Muscle layer of duodenum (tissue), 2 donors: ENCODE measurements around the gene FAM83D.

Source experiments
- H3K27ac ChIP-seq: one replicate; pipeline ENCODE4 v1.7.0; 2013; ENCODE audit warnings: mild to moderate bottlenecking, low read length
- H3K27me3 ChIP-seq: one replicate; pipeline ENCODE4 v1.7.0; 2013; ENCODE audit warnings: low read depth, mild to moderate bottlenecking, control low read depth, low read length
- H3K36me3 ChIP-seq, 2 donors: one replicate each; pipeline ENCODE4 v1.7.0; 2013; ENCODE audit warnings: low read length in 2 of 2, control low read depth in 1 of 2, mild to moderate bottlenecking in 1 of 2; ENCODE audit not compliant: insufficient read depth in 2 of 2, control insufficient read depth in 1 of 2
- H3K4me1 ChIP-seq, 2 donors: one replicate each; pipeline ENCODE4 v1.7.0; 2013; ENCODE audit warnings: low read length in 2 of 2, mild to moderate bottlenecking in 2 of 2, control low read depth in 1 of 2, moderate library complexity in 1 of 2; ENCODE audit not compliant: insufficient read depth in 2 of 2, control insufficient read depth in 1 of 2
- H3K4me3 ChIP-seq, 2 donors: one replicate each; pipeline ENCODE4 v1.7.0; 2013; ENCODE audit warnings: low read length in 2 of 2, low read depth in 1 of 2, mild to moderate bottlenecking in 1 of 2
- H3K9me3 ChIP-seq, 2 donors: one replicate each; pipeline ENCODE4 v1.7.0; 2013; ENCODE audit warnings: low read length in 2 of 2, control low read depth in 1 of 2, mild to moderate bottlenecking in 1 of 2; ENCODE audit not compliant: control insufficient read depth in 1 of 2
- donor health status: healthy.

The FAM83D gene, protein sequence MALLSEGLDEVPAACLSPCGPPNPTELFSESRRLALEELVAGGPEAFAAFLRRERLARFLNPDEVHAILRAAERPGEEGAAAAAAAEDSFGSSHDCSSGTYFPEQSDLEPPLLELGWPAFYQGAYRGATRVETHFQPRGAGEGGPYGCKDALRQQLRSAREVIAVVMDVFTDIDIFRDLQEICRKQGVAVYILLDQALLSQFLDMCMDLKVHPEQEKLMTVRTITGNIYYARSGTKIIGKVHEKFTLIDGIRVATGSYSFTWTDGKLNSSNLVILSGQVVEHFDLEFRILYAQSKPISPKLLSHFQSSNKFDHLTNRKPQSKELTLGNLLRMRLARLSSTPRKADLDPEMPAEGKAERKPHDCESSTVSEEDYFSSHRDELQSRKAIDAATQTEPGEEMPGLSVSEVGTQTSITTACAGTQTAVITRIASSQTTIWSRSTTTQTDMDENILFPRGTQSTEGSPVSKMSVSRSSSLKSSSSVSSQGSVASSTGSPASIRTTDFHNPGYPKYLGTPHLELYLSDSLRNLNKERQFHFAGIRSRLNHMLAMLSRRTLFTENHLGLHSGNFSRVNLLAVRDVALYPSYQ

DNA sequence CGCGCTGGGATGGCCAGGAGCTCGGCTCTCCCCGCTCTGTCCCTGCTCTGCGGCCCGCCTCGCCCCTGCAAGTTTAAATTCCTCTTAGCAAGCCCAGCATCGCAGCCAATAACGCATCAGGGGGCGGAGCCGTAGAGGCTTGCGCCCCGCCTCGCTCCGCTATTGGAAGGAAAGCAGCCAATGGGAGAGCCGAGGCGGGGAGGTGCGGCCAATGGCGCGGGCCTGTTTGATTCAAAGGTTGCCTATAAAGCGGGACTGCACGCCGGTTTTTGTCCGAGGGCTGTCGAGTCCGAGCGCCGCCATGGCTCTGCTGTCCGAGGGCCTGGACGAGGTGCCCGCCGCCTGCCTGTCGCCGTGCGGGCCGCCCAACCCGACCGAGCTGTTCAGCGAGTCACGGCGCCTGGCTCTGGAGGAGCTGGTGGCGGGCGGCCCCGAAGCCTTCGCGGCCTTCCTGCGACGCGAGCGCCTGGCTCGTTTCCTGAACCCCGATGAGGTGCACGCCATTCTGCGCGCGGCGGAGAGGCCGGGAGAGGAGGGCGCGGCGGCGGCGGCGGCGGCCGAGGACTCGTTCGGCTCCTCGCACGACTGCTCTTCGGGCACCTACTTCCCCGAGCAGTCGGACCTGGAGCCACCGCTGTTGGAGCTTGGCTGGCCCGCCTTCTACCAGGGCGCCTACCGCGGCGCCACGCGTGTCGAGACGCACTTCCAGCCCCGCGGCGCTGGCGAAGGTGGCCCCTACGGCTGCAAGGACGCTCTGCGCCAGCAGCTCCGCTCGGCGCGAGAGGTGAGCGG lies at the start of gene FAM83D:
Gene FAM83D, plus strand, starts transcription at position 276 of the 792 bp plus-strand sequence. Its CDS starts 26 bp downstream, at position 302.
- Histone ChIP-seq H3K4me1 (peaks cover 0 to 9% of the 10 kb centered on the region in 2 donors), H3K27me3 (no peaks in the 10 kb centered on the region), H3K9me3 (no peaks in the 10 kb centered on the region), H3K4me3 (peak within 1 kb of the TSS; percentile 71 to 94), H3K27ac (peak within 1 kb of the TSS; percentile 83), H3K36me3 (no peaks in the 10 kb centered on the region)

DNA sequence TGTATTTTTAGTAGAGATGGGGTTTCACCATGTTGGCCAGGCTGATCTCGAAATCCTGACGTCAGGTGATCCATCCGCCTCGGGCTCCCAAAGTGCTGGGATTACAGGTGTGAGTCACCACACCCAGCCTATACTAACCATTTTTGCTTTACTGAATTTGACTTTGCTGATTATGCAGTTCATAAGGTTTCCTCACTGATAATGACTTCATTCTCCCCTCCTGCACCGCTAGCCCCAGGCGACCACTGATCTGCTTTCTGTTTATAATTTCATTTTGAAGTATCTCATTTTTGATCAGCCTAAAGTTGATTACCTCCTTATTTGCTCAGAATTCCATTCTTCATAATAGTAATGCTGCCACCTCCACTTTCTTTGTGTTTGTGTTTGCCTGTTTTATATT lies 48.7 kb upstream of the FAM83D start:
- Histone ChIP-seq H3K27me3 (no peaks in the 10 kb centered on the region), H3K4me3 (no peak overlapping the region), H3K27ac (no peak overlapping the region), H3K4me1 (peaks cover 0 to 7% of the 10 kb centered on the region in 2 donors), H3K36me3 (no peaks in the 10 kb centered on the region), H3K9me3 (no peaks in the 10 kb centered on the region)

DNA sequence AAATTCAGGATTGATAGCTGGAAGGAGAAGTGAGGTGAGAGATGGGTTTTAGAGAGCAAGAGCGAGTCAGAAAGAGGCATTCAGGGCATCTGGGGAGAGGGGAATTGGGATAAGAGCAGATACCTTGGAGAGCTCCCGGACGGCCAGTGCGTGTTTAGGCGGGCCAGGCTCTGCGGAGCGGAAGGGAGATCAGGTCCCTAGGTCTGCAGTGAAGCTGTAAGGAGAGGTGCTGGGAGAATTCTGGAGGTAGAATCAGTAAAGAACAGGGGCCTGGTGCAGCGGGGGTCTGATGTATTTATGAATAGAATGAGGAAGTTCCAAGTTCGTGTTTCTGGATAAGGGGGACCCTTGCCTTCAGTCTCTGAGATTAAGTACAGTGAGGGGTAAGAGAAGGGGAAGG lies 47.4 kb upstream of the FAM83D start:
- H3K36me3 ChIP-seq, result no peaks in the 10 kb centered on the region
- peaks cover 0 to 7% of the 10 kb centered on the region in 2 donors for H3K4me1 ChIP-seq
- no peaks in the 10 kb centered on the region for H3K9me3 ChIP-seq
- no peak overlapping the region for H3K27ac ChIP-seq
- H3K4me3 ChIP-seq, result no peak overlapping the region
- no peaks in the 10 kb centered on the region for H3K27me3 ChIP-seq

DNA sequence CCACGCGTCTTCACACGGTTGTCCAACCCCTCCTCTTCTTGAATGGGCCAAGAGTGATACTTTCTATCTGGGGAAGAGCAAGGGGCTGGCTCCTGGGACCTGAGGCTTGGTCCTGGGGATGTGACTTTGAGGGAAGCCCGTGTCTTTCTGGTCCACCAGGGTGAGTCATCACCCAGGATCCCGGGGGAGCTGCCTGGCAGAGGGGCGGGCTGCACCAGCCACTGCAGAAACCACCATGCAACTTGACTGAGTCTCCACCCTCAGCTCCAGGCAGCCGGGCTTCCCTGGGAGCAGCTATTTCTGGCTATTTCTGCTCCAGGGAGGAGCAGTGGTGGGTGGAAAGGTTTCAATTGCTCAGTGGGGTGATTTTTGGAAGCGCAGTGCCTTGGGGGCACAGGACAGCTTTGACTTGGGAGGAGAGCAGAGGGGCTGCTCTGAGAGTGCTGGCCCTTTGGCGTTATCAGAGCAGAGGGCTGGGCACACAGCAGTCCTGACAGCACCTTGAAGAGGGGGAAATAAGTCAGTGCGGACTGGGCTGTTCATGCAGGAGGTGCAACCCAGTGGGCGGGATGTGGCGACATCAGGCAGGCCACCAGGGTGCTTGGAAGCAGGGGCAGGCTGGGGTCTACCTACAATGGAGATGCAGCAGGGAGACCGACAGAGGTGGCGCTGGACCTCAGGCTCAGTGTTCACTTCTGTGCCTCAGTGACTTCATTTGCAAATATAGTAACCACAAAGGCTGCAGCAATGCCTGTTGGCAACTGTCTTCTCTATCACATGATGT lies 45.1 kb upstream of the FAM83D start:
- H3K27me3 ChIP-seq, result no peaks in the 10 kb centered on the region
- H3K9me3 ChIP-seq, result no peaks in the 10 kb centered on the region
- no peak overlapping the region for H3K27ac ChIP-seq
- no peak overlapping the region for H3K4me3 ChIP-seq
- no peaks in the 10 kb centered on the region for H3K4me1 ChIP-seq
- H3K36me3 ChIP-seq, result no peaks in the 10 kb centered on the region

DNA sequence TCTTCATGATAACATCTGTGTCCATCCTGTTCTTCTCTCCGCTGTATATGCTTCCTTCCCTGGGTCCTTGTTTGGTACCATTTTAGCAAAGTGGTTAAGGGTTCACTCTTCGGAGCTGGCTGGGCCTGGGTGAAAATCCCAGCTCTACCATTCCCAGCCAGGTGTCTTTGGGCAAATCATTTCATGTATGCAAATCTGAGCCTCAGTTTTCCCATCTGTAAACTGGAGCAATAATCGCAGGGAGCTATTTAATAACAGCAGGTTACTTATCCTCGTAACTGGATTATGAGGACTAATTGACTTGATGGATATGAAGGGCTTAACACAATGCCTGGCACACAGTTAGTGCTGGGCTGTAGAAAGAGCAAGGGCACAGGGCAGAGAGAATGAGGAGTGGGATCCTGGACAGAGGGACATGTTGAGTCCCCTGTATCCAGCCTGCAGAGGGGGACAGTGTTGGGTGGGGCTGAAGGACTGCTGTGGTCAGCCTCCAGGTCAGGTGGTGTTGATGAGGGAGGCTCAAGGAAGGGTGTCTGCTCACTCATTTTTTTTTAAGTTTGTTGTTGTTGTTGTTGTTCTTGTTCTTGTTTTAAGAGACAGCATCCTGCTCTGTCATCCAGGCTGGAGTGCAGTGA lies 44.3 kb upstream of the FAM83D start:
- Histone ChIP-seq H3K27me3 (no peaks in the 10 kb centered on the region), H3K4me1 (no peaks in the 10 kb centered on the region), H3K4me3 (no peak overlapping the region), H3K27ac (no peak overlapping the region), H3K9me3 (no peaks in the 10 kb centered on the region), H3K36me3 (no peaks in the 10 kb centered on the region)

DNA sequence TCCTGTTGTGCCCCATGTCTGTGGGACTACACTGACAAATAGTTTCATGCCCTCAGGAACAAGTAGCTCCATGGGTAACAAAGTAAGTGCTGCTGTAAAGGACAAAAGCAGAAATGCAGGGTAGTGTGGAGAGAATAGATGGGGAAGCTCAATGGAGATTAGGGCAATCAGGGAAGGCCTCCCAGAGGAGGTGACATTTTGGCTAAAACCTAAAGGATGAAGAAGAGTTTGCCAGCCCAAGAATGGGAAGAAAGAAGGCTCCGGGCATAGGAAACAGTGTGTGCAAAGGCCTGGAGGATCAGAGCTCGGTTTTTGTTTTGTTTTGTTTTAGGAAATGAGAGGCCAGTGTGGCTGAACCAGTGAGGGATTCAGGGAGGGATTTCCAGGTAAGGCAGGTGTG lies 43.6 kb upstream of the FAM83D start:
- H3K27ac ChIP-seq, result no peak overlapping the region
- no peaks in the 10 kb centered on the region for H3K4me1 ChIP-seq
- no peaks in the 10 kb centered on the region for H3K36me3 ChIP-seq
- no peaks in the 10 kb centered on the region for H3K27me3 ChIP-seq
- no peak overlapping the region for H3K4me3 ChIP-seq
- no peaks in the 10 kb centered on the region for H3K9me3 ChIP-seq

DNA sequence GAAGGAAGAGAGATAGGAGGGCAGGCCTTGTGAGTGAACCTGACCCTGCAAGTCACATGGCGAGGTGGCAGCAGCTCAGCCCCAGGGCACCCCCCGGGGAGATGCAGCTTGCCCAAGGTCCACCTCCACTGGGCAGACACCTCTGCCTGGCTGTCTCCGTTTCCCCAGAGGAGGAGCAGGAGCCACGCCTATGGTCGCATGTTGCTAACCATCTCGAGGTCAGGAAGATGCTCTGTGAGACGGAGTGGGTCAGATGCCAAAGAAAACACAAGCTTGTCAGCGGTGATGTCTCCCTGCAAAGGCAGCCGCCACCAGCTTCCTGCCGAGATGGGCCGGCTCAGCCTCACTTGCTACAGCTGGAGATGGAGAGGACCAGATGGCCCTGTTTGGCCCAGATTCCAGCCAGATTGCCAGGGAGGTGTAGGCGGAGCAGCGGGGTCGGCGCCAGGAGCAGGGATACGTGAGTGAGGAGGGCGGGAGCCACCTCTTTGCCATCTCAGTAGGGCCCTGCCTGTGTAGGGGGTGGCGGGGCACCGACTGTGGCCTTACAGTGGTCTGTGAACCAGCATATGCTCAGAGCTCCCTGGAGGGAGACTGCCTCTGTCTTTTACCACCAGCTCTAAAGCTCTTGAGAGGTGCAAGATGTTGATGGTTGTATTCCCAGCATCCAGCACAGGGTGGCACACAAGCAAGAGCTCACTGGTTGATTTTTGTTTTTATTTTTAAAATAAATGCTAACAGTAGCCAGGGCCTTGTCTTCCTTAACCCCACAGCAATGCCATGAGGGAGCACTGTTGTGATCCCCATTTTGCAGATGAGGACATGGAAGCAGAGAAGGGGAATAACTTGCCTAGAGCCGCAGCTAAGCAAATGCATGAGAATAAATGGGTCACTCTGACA lies 42.9 kb upstream of the FAM83D start:
- H3K4me1 ChIP-seq, result no peaks in the 10 kb centered on the region
- H3K4me3 ChIP-seq, result no peak overlapping the region
- H3K36me3 ChIP-seq, result no peaks in the 10 kb centered on the region
- H3K27ac ChIP-seq, result no peak overlapping the region
- H3K27me3 ChIP-seq, result no peaks in the 10 kb centered on the region
- no peaks in the 10 kb centered on the region for H3K9me3 ChIP-seq

DNA sequence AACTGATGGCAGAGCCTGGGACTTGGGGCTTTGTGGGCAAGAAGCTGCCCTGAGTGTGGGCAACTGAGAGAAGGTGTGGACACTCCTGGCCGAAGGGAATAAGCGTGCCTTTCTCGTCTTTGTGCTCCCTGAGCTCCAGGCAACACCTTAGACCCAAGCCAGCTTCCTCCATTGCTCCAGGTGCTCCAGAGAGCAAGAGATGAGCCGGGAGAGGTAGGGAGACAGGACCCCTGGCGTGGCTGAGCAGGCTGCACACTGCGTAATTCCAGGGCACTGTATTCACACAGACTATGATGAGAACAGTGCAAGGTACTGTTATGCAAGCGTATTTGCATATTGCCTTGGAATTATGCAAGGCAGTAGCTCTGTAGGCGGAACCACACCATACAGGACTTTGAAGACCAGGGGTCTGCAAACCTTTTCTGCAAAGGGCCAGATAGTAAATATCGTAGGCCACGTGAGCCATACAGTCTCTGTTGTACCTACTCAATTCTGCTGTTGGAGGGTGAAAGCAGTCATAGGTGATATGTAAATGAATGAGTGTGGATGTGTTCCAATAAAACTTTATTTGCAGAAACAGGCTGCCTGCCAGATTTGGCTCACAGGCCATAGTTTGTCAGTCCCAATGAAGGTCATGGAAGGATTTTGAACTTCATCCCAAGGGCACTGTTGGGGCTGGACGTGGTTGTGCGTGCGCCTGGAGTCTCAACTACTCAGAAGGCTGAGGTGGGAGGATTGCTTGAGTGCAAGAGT lies 42.1 kb upstream of the FAM83D start:
- H3K36me3 ChIP-seq, result no peaks in the 10 kb centered on the region
- no peak overlapping the region for H3K27ac ChIP-seq
- H3K9me3 ChIP-seq, result no peaks in the 10 kb centered on the region
- no peaks in the 10 kb centered on the region for H3K4me1 ChIP-seq
- H3K4me3 ChIP-seq, result no peak overlapping the region
- H3K27me3 ChIP-seq, result no peaks in the 10 kb centered on the region

DNA sequence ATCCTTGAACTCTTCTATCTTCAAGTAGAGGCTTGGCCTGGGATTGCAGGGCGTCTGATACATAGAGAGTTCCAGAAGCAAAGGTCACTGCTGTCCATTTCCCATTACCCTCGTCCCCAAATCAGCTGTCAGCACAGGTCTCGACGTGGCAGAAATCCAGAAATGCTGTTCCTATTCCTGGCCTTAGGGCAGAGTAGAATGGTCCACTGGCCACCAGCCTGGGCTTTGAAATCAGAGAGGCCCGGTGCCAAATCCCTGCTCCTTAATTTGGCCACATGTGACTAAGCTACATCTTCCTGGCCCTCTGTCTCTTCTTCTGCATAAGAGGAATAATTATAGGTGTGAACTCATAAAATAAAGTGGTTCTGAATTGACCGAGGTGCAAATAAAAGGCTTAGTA lies 40.9 kb upstream of the FAM83D start:
- Histone ChIP-seq H3K27ac (no peak overlapping the region), H3K4me3 (no peak overlapping the region), H3K9me3 (no peaks in the 10 kb centered on the region), H3K27me3 (no peaks in the 10 kb centered on the region), H3K36me3 (no peaks in the 10 kb centered on the region), H3K4me1 (no peaks in the 10 kb centered on the region)
